Activated naive CD4-positive, alpha-beta T cell treated with anti-CD3 and anti-CD28 coated beads for 36 hours (primary cell): Measurements from ENCODE around the gene SMC6. TPM values are rescaled to one million over a fixed set of nuclear protein-coding genes. Genes with fewer than 3 reads are reported as not detected.

Source experiments
- CTCF ChIA-PET: fragments of 350-600 bp; sonication (Branson Sonifier 250); formaldehyde crosslinking; loops from one replicate; lab custom pipeline; 2021; ENCODE audit warnings: antibody characterized with exemption; lab: Charles Lee
- DNase-seq: peaks from one replicate; pipeline ENCODE4 v3.0.0-alpha.2; 2020
- H3K27ac Mint-ChIP-seq: one replicate; pipeline ENCODE4 v1.8.0; 2021; ENCODE audit warnings: mild to moderate bottlenecking, mixed read lengths
- H3K27me3 Mint-ChIP-seq: one replicate; pipeline ENCODE4 v1.8.0; 2021; ENCODE audit warnings: low read depth, mixed read lengths
- H3K36me3 Mint-ChIP-seq: one replicate; pipeline ENCODE4 v1.8.0; 2021; ENCODE audit warnings: low read depth, mixed read lengths
- H3K4me1 Mint-ChIP-seq: one replicate; pipeline ENCODE4 v1.8.0; 2021; ENCODE audit warnings: low read depth, mixed read lengths
- H3K4me3 Mint-ChIP-seq: one replicate; pipeline ENCODE4 v1.8.0; 2021; ENCODE audit warnings: mild to moderate bottlenecking, moderate library complexity, mixed read lengths
- H3K9me3 Mint-ChIP-seq: one replicate; pipeline ENCODE4 v1.8.0; 2021; ENCODE audit warnings: mixed read lengths
- intact Hi-C: fragments of 100-400 bp; cut with micrococcal nuclease; formaldehyde crosslinking; loops from one replicate; pipeline ENCODE4 v1.15.1; 2023
- total RNA-seq, 2 experiments: library from RNA; stranded (reverse); gene quantifications; one replicate each; pipeline ENCODE4 v1.2.3, GENCODE V29; 2021

The SMC6 gene
- total RNA-seq: 10 to 100 TPM; 21.6 to 22.8 TPM

GRCh38 chr2:17753803-17754663, at the start of gene SMC6, which contains the start of gene GEN1:
SMC6 (minus strand) TSS chr2:17753810; CDS start chr2:17745946, 7,864 bp downstream.
GEN1 (plus strand) TSS chr2:17754138; CDS start chr2:17759944, 5,806 bp downstream.
- peak within 1 kb of the TSS; percentile 96 for H3K27ac Mint-ChIP-seq
- H3K36me3 Mint-ChIP-seq: peaks cover 5% of the 10 kb centered on the region
- H3K9me3 Mint-ChIP-seq: no peaks in the 10 kb centered on the region
- CTCF ChIA-PET: interaction anchor here (1.2 kb wide), 1 partner anchor 107 kb away, joined by 3 read pairs; no protein-coding TSS in a partner anchor
- H3K27me3 Mint-ChIP-seq: no peaks in the 10 kb centered on the region
- DNase-seq: peak; percentile 90
- peak within 1 kb of the TSS; percentile 85 for H3K4me3 Mint-ChIP-seq
- intact Hi-C loops: loop anchor here (1.0 to 10.0 kb wide), 5 partner anchors 35 to 1591 kb away; partner anchors contain the start of gene RDH14
- peaks cover 31% of the 10 kb centered on the region for H3K4me1 Mint-ChIP-seq

- CTCF ChIA-PET: no interaction called here
- H3K4me3 Mint-ChIP-seq: no peak overlapping the region
Observed at GRCh38 chr2:17800693-17801458, 47.3 kb upstream of the SMC6 start.

GRCh38 chr2:17800219-17800618, 46.6 kb upstream of the SMC6 start:
- no peaks in the 10 kb centered on the region for H3K36me3 Mint-ChIP-seq
- no peaks in the 10 kb centered on the region for H3K4me1 Mint-ChIP-seq
- no peaks in the 10 kb centered on the region for H3K9me3 Mint-ChIP-seq
- DNase-seq: no peak
- intact Hi-C loops: no loop called here
- CTCF ChIA-PET: no interaction called here
- no peak overlapping the region for H3K4me3 Mint-ChIP-seq
- peaks cover 21% of the 10 kb centered on the region for H3K27me3 Mint-ChIP-seq
- H3K27ac Mint-ChIP-seq: no peak overlapping the region

More at GRCh38 chr2:17800693-17801458, 47.3 kb upstream of the SMC6 start:
- Mint-ChIP-seq H3K4me1 (no peaks in the 10 kb centered on the region), H3K36me3 (no peaks in the 10 kb centered on the region), H3K27me3 (peaks cover 24% of the 10 kb centered on the region), H3K27ac (no peak overlapping the region), H3K9me3 (no peaks in the 10 kb centered on the region)
- intact Hi-C loops: no loop called here
- DNase-seq: no peak

- Mint-ChIP-seq H3K4me3 (no peak overlapping the region), H3K27ac (no peak overlapping the region), H3K4me1 (no peaks in the 10 kb centered on the region), H3K9me3 (no peaks in the 10 kb centered on the region), H3K36me3 (no peaks in the 10 kb centered on the region), H3K27me3 (peaks cover 22% of the 10 kb centered on the region)
- intact Hi-C loops: no loop called here
- DNase-seq: no peak
- CTCF ChIA-PET: interaction anchor here (0.6 kb wide), 1 partner anchor 98 kb away, joined by 3 read pairs; no protein-coding TSS in a partner anchor
Observed at GRCh38 chr2:17799301-17800120, 45.9 kb upstream of the SMC6 start.

GRCh38 chr2:17798338-17798737, 44.7 kb upstream of the SMC6 start:
- no peak for DNase-seq
- intact Hi-C loops: no loop called here
- no peaks in the 10 kb centered on the region for H3K4me1 Mint-ChIP-seq
- no peaks in the 10 kb centered on the region for H3K36me3 Mint-ChIP-seq
- H3K27me3 Mint-ChIP-seq: peaks cover 22% of the 10 kb centered on the region
- CTCF ChIA-PET: interaction anchor here (0.6 kb wide), 1 partner anchor 100 kb away, joined by 3 read pairs; no protein-coding TSS in a partner anchor
- H3K9me3 Mint-ChIP-seq: no peaks in the 10 kb centered on the region
- H3K4me3 Mint-ChIP-seq: no peak overlapping the region
- no peak overlapping the region for H3K27ac Mint-ChIP-seq

GRCh38 chr2:17795309-17795708, 41.7 kb upstream of the SMC6 start:
- DNase-seq: no peak
- peaks cover 41% of the 10 kb centered on the region for H3K27me3 Mint-ChIP-seq
- CTCF ChIA-PET: interaction anchor here (1.1 kb wide), 1 partner anchor 75 kb away, joined by 3 read pairs; no protein-coding TSS in a partner anchor
- intact Hi-C loops: no loop called here
- no peak overlapping the region for H3K27ac Mint-ChIP-seq
- no peaks in the 10 kb centered on the region for H3K36me3 Mint-ChIP-seq
- no peak overlapping the region for H3K4me3 Mint-ChIP-seq
- H3K9me3 Mint-ChIP-seq: no peaks in the 10 kb centered on the region
- H3K4me1 Mint-ChIP-seq: no peaks in the 10 kb centered on the region

GRCh38 chr2:17793803-17794354, 40.3 kb upstream of the SMC6 start:
- H3K4me1 Mint-ChIP-seq: no peaks in the 10 kb centered on the region

GRCh38 chr2:17793296-17793695, 39.7 kb upstream of the SMC6 start:
- DNase-seq: no peak
- peaks cover 36% of the 10 kb centered on the region for H3K27me3 Mint-ChIP-seq
- H3K4me3 Mint-ChIP-seq: no peak overlapping the region
- H3K9me3 Mint-ChIP-seq: no peaks in the 10 kb centered on the region
- no peaks in the 10 kb centered on the region for H3K36me3 Mint-ChIP-seq
- no peak overlapping the region for H3K27ac Mint-ChIP-seq
- H3K4me1 Mint-ChIP-seq: no peaks in the 10 kb centered on the region
- intact Hi-C loops: no loop called here
- CTCF ChIA-PET: no interaction called here

More at GRCh38 chr2:17793803-17794354, 40.3 kb upstream of the SMC6 start:
- H3K9me3 Mint-ChIP-seq: no peaks in the 10 kb centered on the region
- no peak for DNase-seq
- intact Hi-C loops: no loop called here
- H3K27ac Mint-ChIP-seq: no peak overlapping the region
- peaks cover 36% of the 10 kb centered on the region for H3K27me3 Mint-ChIP-seq
- H3K36me3 Mint-ChIP-seq: no peaks in the 10 kb centered on the region
- CTCF ChIA-PET: no interaction called here
- H3K4me3 Mint-ChIP-seq: no peak overlapping the region

GRCh38 chr2:17792515-17792914, 38.9 kb upstream of the SMC6 start:
- Mint-ChIP-seq H3K9me3 (no peaks in the 10 kb centered on the region), H3K4me3 (no peak overlapping the region), H3K36me3 (no peaks in the 10 kb centered on the region), H3K4me1 (no peaks in the 10 kb centered on the region), H3K27me3 (peaks cover 33% of the 10 kb centered on the region), H3K27ac (no peak overlapping the region)
- DNase-seq: peak; percentile 8
- CTCF ChIA-PET: no interaction called here
- intact Hi-C loops: no loop called here

GRCh38 chr2:17791817-17792130, 38.2 kb upstream of the SMC6 start:
- H3K4me3 Mint-ChIP-seq: no peak overlapping the region
- H3K36me3 Mint-ChIP-seq: no peaks in the 10 kb centered on the region
- H3K9me3 Mint-ChIP-seq: no peaks in the 10 kb centered on the region
- CTCF ChIA-PET: no interaction called here
- peaks cover 36% of the 10 kb centered on the region for H3K27me3 Mint-ChIP-seq
- no peaks in the 10 kb centered on the region for H3K4me1 Mint-ChIP-seq
- no peak for DNase-seq
- intact Hi-C loops: no loop called here
- H3K27ac Mint-ChIP-seq: no peak overlapping the region

GRCh38 chr2:17791121-17791816, 37.7 kb upstream of the SMC6 start:
- intact Hi-C loops: no loop called here
- H3K4me3 Mint-ChIP-seq: no peak overlapping the region
- H3K36me3 Mint-ChIP-seq: no peaks in the 10 kb centered on the region
- CTCF ChIA-PET: no interaction called here
- DNase-seq: no peak
- peaks cover 34% of the 10 kb centered on the region for H3K27me3 Mint-ChIP-seq
- H3K4me1 Mint-ChIP-seq: no peaks in the 10 kb centered on the region
- H3K27ac Mint-ChIP-seq: no peak overlapping the region
- no peaks in the 10 kb centered on the region for H3K9me3 Mint-ChIP-seq
